IMR-90 (cell line): ENCODE measurements around the gene FARP1. TPM values are rescaled to one million over a fixed set of nuclear protein-coding genes. Genes with fewer than 3 reads are reported as not detected.

Source experiments
- ATAC-seq: fragments of 200-7000 bp; cut with Tn5 transposase; 2 replicates; pipeline ENCODE4 v1.9.1; 2020; ENCODE audit warnings: low read depth, mild to moderate bottlenecking, moderate library complexity
- BruUV-seq: library from RNA; stranded (reverse); fragments of 400-500 nt; replicated peaks from 2 replicates; lab custom pipeline; 2021; lab: Mats Ljungman, UMichigan
- CTCF ChIA-PET: fragments of 300-600 bp; formaldehyde crosslinking; extraction: SDS; loops from one replicate; lab custom pipeline; 2021; ENCODE audit warnings: antibody characterized with exemption; lab: Yijun Ruan, JAX
- POLR2A ChIA-PET: fragments of 300-600 bp; sonication (Branson Sonifier 250); formaldehyde crosslinking; loops from one replicate; lab custom pipeline; 2022; ENCODE audit warnings: antibody characterized with exemption; ENCODE audit not compliant: unreplicated experiment; lab: Charles Lee
- DNase-seq: peaks from one replicate; pipeline ENCODE4 v3.0.0; 2013
- H2AFZ ChIP-seq: replicated peaks from 2 replicates; pipeline ENCODE3; 2013; ENCODE audit warnings: low read length, mild to moderate bottlenecking; ENCODE audit not compliant: poor library complexity
- H2AK5ac ChIP-seq: 2 replicates; pipeline ENCODE4 v1.6.1; 2013; ENCODE audit warnings: low read depth, low read length, inconsistent platforms
- H2AK9ac ChIP-seq: replicated peaks from 2 replicates; pipeline ENCODE3; 2013; ENCODE audit warnings: mild to moderate bottlenecking, low read depth, low read length, moderate library complexity; ENCODE audit not compliant: poor library complexity
- H2BK120ac ChIP-seq: 2 replicates; pipeline ENCODE4 v1.6.1; 2013; ENCODE audit warnings: low read depth, low read length, inconsistent platforms
- H2BK15ac ChIP-seq: 3 replicates; pipeline ENCODE4 v1.6.1; 2013; ENCODE audit warnings: low read depth, low read length, inconsistent platforms
- H2BK20ac ChIP-seq: 2 replicates; pipeline ENCODE4 v1.6.1; 2013; ENCODE audit warnings: low read depth, mild to moderate bottlenecking, inconsistent platforms, low read length, moderate library complexity
- H2BK5ac ChIP-seq: 2 replicates; pipeline ENCODE4 v1.6.1; 2013; ENCODE audit warnings: mild to moderate bottlenecking, low read depth, low read length, inconsistent platforms; ENCODE audit not compliant: poor library complexity, severe bottlenecking
- H3K14ac ChIP-seq: replicated peaks from 2 replicates; pipeline ENCODE4 v1.6.1; 2013; ENCODE audit warnings: low read depth, low read length, inconsistent platforms
- H3K18ac ChIP-seq: 2 replicates; pipeline ENCODE4 v1.6.1; 2013; ENCODE audit warnings: low read depth, low read length, control low read depth
- H3K23ac ChIP-seq: 2 replicates; pipeline ENCODE4 v1.6.1; 2013; ENCODE audit warnings: low read depth, low read length, inconsistent platforms
- H3K27ac ChIP-seq: 2 replicates; pipeline ENCODE4 v1.5.1; 2013; ENCODE audit warnings: mild to moderate bottlenecking, control low read depth, low read length; ENCODE audit not compliant: insufficient read depth
- H3K27me3 ChIP-seq: 2 replicates; pipeline ENCODE4 v1.6.1; 2013; ENCODE audit warnings: low read length; ENCODE audit not compliant: control insufficient read depth, insufficient read depth
- H3K36me3 ChIP-seq: 2 replicates; pipeline ENCODE4 v1.6.1; 2013; ENCODE audit warnings: low read length, mixed read lengths; ENCODE audit not compliant: control insufficient read depth, insufficient read depth
- H3K4ac ChIP-seq: 2 replicates; pipeline ENCODE4 v1.6.1; 2013; ENCODE audit warnings: low read depth, low read length, inconsistent platforms
- H3K4me1 ChIP-seq: 2 replicates; pipeline ENCODE4 v1.6.1; 2013; ENCODE audit warnings: low read length, mixed read lengths; ENCODE audit not compliant: control insufficient read depth, insufficient read depth
- H3K4me2 ChIP-seq: 2 replicates; pipeline ENCODE4 v1.6.1; 2013; ENCODE audit warnings: low read depth, mild to moderate bottlenecking, control low read depth, low read length, moderate library complexity
- H3K4me3 ChIP-seq: 2 replicates; pipeline ENCODE4 v1.5.1; 2013; ENCODE audit warnings: low read depth, mild to moderate bottlenecking, control low read depth, low read length, moderate library complexity; ENCODE audit not compliant: insufficient read depth
- H3K56ac ChIP-seq: 2 replicates; pipeline ENCODE4 v1.6.1; 2013; ENCODE audit warnings: low read length, inconsistent platforms; ENCODE audit not compliant: insufficient read depth; ENCODE audit errors: extremely low read depth
- H3K79me1 ChIP-seq, 2 experiments: 2 replicates each; pipeline ENCODE4 v1.6.1; 2013; ENCODE audit warnings: low read length in 2 of 2, inconsistent platforms in 1 of 2, low read depth in 1 of 2
- H3K9ac ChIP-seq: 2 replicates; pipeline ENCODE4 v1.6.1; 2013; ENCODE audit warnings: low read depth, low read length, control low read depth
- H3K9me1 ChIP-seq: 2 replicates; pipeline ENCODE4 v1.6.1; 2013; ENCODE audit warnings: low read length, inconsistent platforms; ENCODE audit not compliant: insufficient read depth
- H3K9me3 ChIP-seq: 2 replicates; pipeline ENCODE4 v1.6.1; 2013; ENCODE audit warnings: low read length; ENCODE audit not compliant: control insufficient read depth, insufficient read depth
- H4K20me1 ChIP-seq: 2 replicates; pipeline ENCODE4 v1.6.1; 2013; ENCODE audit warnings: low read length, inconsistent platforms; ENCODE audit not compliant: insufficient read depth
- H4K5ac ChIP-seq: 2 replicates; pipeline ENCODE4 v1.6.1; 2013; ENCODE audit warnings: mild to moderate bottlenecking, low read depth, low read length, control low read depth
- H4K8ac ChIP-seq, 2 experiments: 2 replicates each; pipeline ENCODE4 v1.6.1; 2013; ENCODE audit warnings: low read depth in 2 of 2, low read length in 2 of 2, control low read depth in 1 of 2, inconsistent platforms in 1 of 2
- H4K91ac ChIP-seq: 2 replicates; pipeline ENCODE4 v1.6.1; 2013; ENCODE audit warnings: low read depth, low read length, inconsistent platforms; ENCODE audit not compliant: insufficient read depth
- BHLHE40 ChIP-seq: fragments of 150-350 bp; IDR thresholded peaks from 2 replicates; pipeline ENCODE4 v1.6.1; 2016; ENCODE audit warnings: mild to moderate bottlenecking, low read depth, low read length
- CHD1 ChIP-seq: IDR thresholded peaks from 2 replicates; pipeline ENCODE4 v1.6.1; 2012; ENCODE audit warnings: low read depth, low read length, improper control_type of control experiment
- CTCF ChIP-seq: conservative IDR thresholded peaks from 2 replicates; pipeline ENCODE4 v1.5.1; 2012; ENCODE audit warnings: mild to moderate bottlenecking, low read depth, low read length, improper control_type of control experiment
- FOS ChIP-seq: fragments of 150-350 bp; IDR thresholded peaks from 2 replicates; pipeline ENCODE4 v1.6.1; 2016; ENCODE audit warnings: low read depth, low read length
- MAZ ChIP-seq: IDR thresholded peaks from 2 replicates; pipeline ENCODE4 v1.6.1; 2012; ENCODE audit warnings: low read depth, mild to moderate bottlenecking, low read length, improper control_type of control experiment, moderate library complexity, borderline replicate concordance
- MXI1 ChIP-seq: IDR thresholded peaks from 2 replicates; pipeline ENCODE4 v1.6.1; 2012; ENCODE audit warnings: low read depth, mild to moderate bottlenecking, low read length, moderate library complexity, borderline replicate concordance
- NFE2L2 ChIP-seq: fragments of 150-350 bp; IDR thresholded peaks from 2 replicates; pipeline ENCODE4 v1.6.1; 2016; ENCODE audit warnings: low read depth, mild to moderate bottlenecking, low read length
- POLR2A ChIP-seq: IDR thresholded peaks from 2 replicates; pipeline ENCODE4 v1.6.1; 2012; ENCODE audit warnings: mild to moderate bottlenecking, low read depth, low read length
- SMC3 ChIP-seq: fragments of 150-350 bp; IDR thresholded peaks from 2 replicates; pipeline ENCODE4 v1.6.1; 2016; ENCODE audit warnings: low read depth, mild to moderate bottlenecking, antibody characterized with exemption, low read length, moderate library complexity
- WGBS, 2 experiments: methylation state at CpG; one replicate each; pipeline versions ENCODE4 v1.1.5 to v1.1.7; 2013; ENCODE audit warnings: missing lambda C conversion rate in 2 of 2; ENCODE audit not compliant: insufficient read length in 1 of 2; ENCODE audit errors: extremely low coverage in 2 of 2; 5-methylcytosine and 5-hydroxymethylcytosine counted together
- dilution Hi-C: fragments of 300-500 bp; cut with HindIII; formaldehyde crosslinking; loops from one replicate; pipeline ENCODE4 v1.14.3; 2018; ENCODE audit warnings: low sequenced_read_pairs; ENCODE audit not compliant: unreplicated experiment
- in situ Hi-C: fragments of 300-500 bp; cut with MboI; formaldehyde crosslinking; loops from 3 replicates; pipeline ENCODE4 v1.14.3; 2019; ENCODE audit warnings: low sequenced_read_pairs, inconsistent platforms, mixed read lengths
- intact Hi-C: fragments of 100-400 bp; cut with micrococcal nuclease; formaldehyde crosslinking; loops from 2 replicates; pipeline ENCODE4 v1.10.0; 2022
- polyA plus RNA-seq, 3 experiments: library from polyadenylated mRNA; depleted of rRNA; stranded (reverse); fragments of >200 nt; gene quantifications; 2 replicates each; pipeline ENCODE4 v1.2.3, GENCODE V29; 2012; ENCODE audit warnings: low replicate concordance in 1 of 3
- total RNA-seq: library from RNA; depleted of rRNA; stranded (reverse); fragments of >200 nt; gene quantifications from 2 replicates; pipeline ENCODE4 v1.2.3, GENCODE V29; 2012

FARP1 gene
- total and polyA plus RNA-seq, 2 of the 4 experiments (the other 2 are of a cell fraction) = 39.6 to 57.0 TPM

- H2BK20ac ChIP-seq = no peak overlapping the region
- H3K23ac ChIP-seq = no peak overlapping the region
- no peak overlapping the region for H3K14ac ChIP-seq
- H4K5ac ChIP-seq = no peak overlapping the region
- no peak overlapping the region for H3K56ac ChIP-seq
- peaks cover 22% of the 10 kb centered on the region for H3K9me1 ChIP-seq
- no peaks in the 10 kb centered on the region for H3K9me3 ChIP-seq
- H4K91ac ChIP-seq = no peak overlapping the region
- 74% methylated on average over 3 of the region's 8 CpGs; no CpG with 5 or more reads in 1 of the 2 experiments for WGBS, 2 experiments
- dilution Hi-C loops = loop anchor here (25.0 kb wide), 1 partner anchor 199 kb away; no protein-coding TSS in a partner anchor
- H4K8ac ChIP-seq = no peak overlapping the region
- intact Hi-C loops = no loop called here
- POLR2A ChIA-PET = no interaction called here
- H2AK9ac ChIP-seq = no peak overlapping the region
- H2AFZ ChIP-seq = no peak overlapping the region
- in situ Hi-C loops = no loop called here
- BruUV-seq = no TSS peak
- H2BK15ac ChIP-seq = no peak overlapping the region
- no peak overlapping the region for H3K18ac ChIP-seq
- no peak overlapping the region for H2AK5ac ChIP-seq
- peaks cover 56% of the 10 kb centered on the region for H3K36me3 ChIP-seq
- no peak overlapping the region for H2BK5ac ChIP-seq
- no peak overlapping the region for H3K4ac ChIP-seq
- no peak overlapping the region for H3K27ac ChIP-seq
- H3K4me3 ChIP-seq = no peak overlapping the region
- CTCF ChIA-PET = no interaction called here
- no peak overlapping the region for H3K9ac ChIP-seq
- peaks cover 36% of the 10 kb centered on the region for H4K20me1 ChIP-seq
- no peaks in the 10 kb centered on the region for H3K27me3 ChIP-seq
- H3K79me1 ChIP-seq = peaks cover 43 to 85% of the 10 kb centered on the region in 2 experiments
- TF ChIP-seq POLR2A (no peak), MAZ (no peak), CTCF (no peak), BHLHE40 (no peak), NFE2L2 (no peak), SMC3 (no peak), FOS (no peak), MXI1 (no peak), CHD1 (no peak)
- H3K4me1 ChIP-seq = no peaks in the 10 kb centered on the region
- no peak overlapping the region for H2BK120ac ChIP-seq
- ATAC-seq (no peak), DNase-seq (no peak)
- no peak overlapping the region for H3K4me2 ChIP-seq
Measured at GRCh38 chr13:98462946-98463345, 320.1 kb downstream of the FARP1 start.
